Sigmoid colon (tissue), 7 donors: Measurements from ENCODE around the gene FOXC1. TPM values are rescaled to one million over a fixed set of nuclear protein-coding genes. Genes with fewer than 3 reads are reported as not detected.

Experiments used
- DNase-seq: peaks from one replicate; pipeline ENCODE4 v3.0.0-alpha.2; 2019
- H3K27ac ChIP-seq, 4 donors: fragments of 200-600 bp; sonication (generic); one replicate each; pipeline ENCODE4 v1.5.1; 2016 to 2019; ENCODE audit warnings: mild to moderate bottlenecking in 1 of 4
- H3K27me3 ChIP-seq, 3 donors: fragments of 200-600 bp; sonication (generic); one replicate each; pipeline ENCODE4 v1.5.1; 2019; ENCODE audit warnings: mild to moderate bottlenecking in 1 of 3
- H3K36me3 ChIP-seq, 4 donors: fragments of 200-600 bp; sonication (generic); one replicate each; pipeline ENCODE4 v1.5.1; 2016 to 2019
- H3K4me1 ChIP-seq, 4 donors: fragments of 200-600 bp; sonication (generic); one replicate each; pipeline ENCODE4 v1.5.1; 2017 to 2019
- H3K4me3 ChIP-seq, 4 donors: fragments of 200-600 bp; sonication (generic); one replicate each; pipeline ENCODE4 v1.5.1; 2017 to 2019; ENCODE audit warnings: mild to moderate bottlenecking in 2 of 4, moderate library complexity in 1 of 4
- H3K9me3 ChIP-seq, 4 donors: fragments of 200-600 bp in 3 of 4; sonication (generic) in 3 of 4; one replicate each; pipeline versions ENCODE4 v1.5.1 to v1.6.1; 2013 to 2019
- CTCF ChIP-seq, 4 experiments: fragments of 450-650 bp in 3 of 4; fragments of 200-600 bp in 1 of 4; IDR thresholded peaks; one replicate each; pipeline ENCODE4 v1.5.1; 2016 to 2019; ENCODE audit warnings: antibody characterized with exemption in 4 of 4, mild to moderate bottlenecking in 3 of 4, moderate library complexity in 2 of 4
- EP300 ChIP-seq, 4 donors: sonication (generic); formaldehyde crosslinking; IDR thresholded peaks; one replicate each; pipeline ENCODE4 v1.6.1; 2017; ENCODE audit warnings: antibody characterized with exemption in 4 of 4
- POLR2A ChIP-seq, 2 donors: fragments of 450-650 bp; IDR thresholded peaks; one replicate each; pipeline ENCODE4 v1.6.1; 2016; ENCODE audit warnings: antibody characterized with exemption in 2 of 2, mild to moderate bottlenecking in 2 of 2, moderate library complexity in 2 of 2
- POLR2AphosphoS5 ChIP-seq, 4 donors: sonication (generic); formaldehyde crosslinking; IDR thresholded peaks; one replicate each; pipeline ENCODE4 v1.6.1; 2017; ENCODE audit warnings: antibody characterized with exemption in 4 of 4
- WGBS, 2 donors: extraction: QIAGEN DNeasy Blood & Tissue Kit; methylation state at CpG; one replicate each; pipeline ENCODE4 v1.1.7; 2013; 5-methylcytosine and 5-hydroxymethylcytosine counted together
- intact Hi-C: fragments of 100-400 bp; cut with DNase I; formaldehyde crosslinking; loops from one replicate; pipeline ENCODE4 v1.15.1; 2023
- polyA plus RNA-seq, 3 donors: library from polyadenylated mRNA; stranded (reverse); fragments of 200-250 nt; gene quantifications; one replicate each; pipeline ENCODE4 v1.2.3, GENCODE V29; 2013
- total RNA-seq, 4 donors: library from RNA; depleted of rRNA; stranded (reverse); fragments of >200 nt; gene quantifications; one replicate each; pipeline ENCODE4 v1.1.0, GENCODE V29; 2016
- donor health status: healthy with polysubstance abuse.
- donor health status: Bipolar disorder and iron deficiency.
- donor health status: healthy.

The FOXC1 gene
- total and polyA plus RNA-seq, 7 donors = 0.60 to 3.0 (median 1.6) TPM; not detected in 1

- intact Hi-C loops = loop anchor here (2.0 kb wide), 1 partner anchor 14 kb away; the partner anchor contains the start of gene FOXC1
- no peak overlapping the region for H3K27ac ChIP-seq
- peaks cover 43 to 100% (median 100%) of the 10 kb centered on the region in 3 donors for H3K27me3 ChIP-seq
- whole genome bisulfite sequencing, 2 donors = 92 to 95% methylated on average over 15 of the region's 15 CpGs
- H3K9me3 ChIP-seq = no peaks in the 10 kb centered on the region
- TF ChIP-seq POLR2AphosphoS5 (IDR thresholded peaks at IDR 0.05) = no peak
- TF ChIP-seq CTCF (IDR thresholded peaks at IDR 0.05) = no peak
- TF ChIP-seq POLR2A (IDR thresholded peaks at IDR 0.05) = no peak
- no peak for TF ChIP-seq EP300 (IDR thresholded peaks at IDR 0.05)
- H3K36me3 ChIP-seq = no peaks in the 10 kb centered on the region
- H3K4me1 ChIP-seq = peaks cover 0 to 32% (median 29%) of the 10 kb centered on the region in 4 donors
- no peak overlapping the region for H3K4me3 ChIP-seq
- DNase-seq = peak; percentile 40
Observed at GRCh38 chr6:1622220-1622850, 12.6 kb downstream of the FOXC1 start.

- WGBS, 2 donors = 96 to 98% methylated on average over 8 of the region's 8 CpGs
- no peak for TF ChIP-seq POLR2A (IDR thresholded peaks at IDR 0.05)
- TF ChIP-seq POLR2AphosphoS5 (IDR thresholded peaks at IDR 0.05) = no peak
- Histone ChIP-seq H3K27ac (peak overlapping the region in 1 of 4 donors; percentile 38), H3K4me3 (no peak overlapping the region), H3K27me3 (peaks cover 49 to 100% (median 99%) of the 10 kb centered on the region in 3 donors), H3K4me1 (peaks cover 0 to 32% (median 29%) of the 10 kb centered on the region in 4 donors), H3K36me3 (no peaks in the 10 kb centered on the region), H3K9me3 (no peaks in the 10 kb centered on the region)
- intact Hi-C loops = loop anchor here (2.0 kb wide), 1 partner anchor 14 kb away; the partner anchor contains the start of gene FOXC1
- DNase-seq = peak; percentile 32
Observed at GRCh38 chr6:1622851-1623768, 13.4 kb downstream of the FOXC1 start.

GRCh38 chr6:1623769-1624057 is 14.0 kb downstream of the FOXC1 start:
- intact Hi-C loops = loop anchor here (2.0 kb wide), 1 partner anchor 15 kb away; the partner anchor contains the start of gene FOXC1
- 93 to 96% methylated on average over 12 of the region's 12 CpGs for WGBS, 2 donors
- Histone ChIP-seq H3K27me3 (peaks cover 53 to 100% (median 99%) of the 10 kb centered on the region in 3 donors), H3K9me3 (no peaks in the 10 kb centered on the region), H3K4me3 (no peak overlapping the region), H3K27ac (peak overlapping the region in 1 of 4 donors; percentile 38), H3K4me1 (peaks cover 0 to 32% (median 29%) of the 10 kb centered on the region in 4 donors), H3K36me3 (no peaks in the 10 kb centered on the region)
- TF ChIP-seq EP300 (IDR thresholded peaks at IDR 0.05) (no peak), POLR2A (IDR thresholded peaks at IDR 0.05) (no peak), POLR2AphosphoS5 (IDR thresholded peaks at IDR 0.05) (no peak), CTCF (IDR thresholded peaks at IDR 0.05) (no peak)
- DNase-seq = no peak

GRCh38 chr6:1624058-1624850 is 14.5 kb downstream of the FOXC1 start:
- WGBS, 2 donors = 44 to 82% methylated on average over 66 of the region's 66 CpGs

More at GRCh38 chr6:1624058-1624850, 14.5 kb downstream of the FOXC1 start:
- no peak for TF ChIP-seq EP300 (IDR thresholded peaks at IDR 0.05)
- TF ChIP-seq POLR2AphosphoS5 (IDR thresholded peaks at IDR 0.05) = no peak
- no peak for TF ChIP-seq CTCF (IDR thresholded peaks at IDR 0.05)
- no peak for TF ChIP-seq POLR2A (IDR thresholded peaks at IDR 0.05)
- Histone ChIP-seq H3K4me1 (peaks cover 0 to 29% (median 29%) of the 10 kb centered on the region in 4 donors), H3K27ac (peak overlapping the region in 1 of 4 donors; percentile 72), H3K4me3 (peak overlapping the region; percentile 23 to 50 (median 43)), H3K36me3 (no peaks in the 10 kb centered on the region), H3K9me3 (no peaks in the 10 kb centered on the region), H3K27me3 (peaks cover 50 to 100% (median 97%) of the 10 kb centered on the region in 3 donors)
- peak; percentile 63 for DNase-seq
- intact Hi-C loops = no loop called here
